ENCODE measurements around the gene C1GALT1. TPM values are rescaled to one million over a fixed set of nuclear protein-coding genes. Genes with fewer than 3 reads are reported as not detected.

Gene C1GALT1
- total RNA-seq, 1 donor from 2014 or later = 37.6 TPM

GRCh38 chr7:7176406-7177043 lies 5.8 kb upstream of the C1GALT1 start:
- H3K36me3 Mint-ChIP-seq (ENCODE audit: low read depth) = peaks cover 30% of the 10 kb centered on the region
- peaks cover 25% of the 10 kb centered on the region for H3K9me3 Mint-ChIP-seq
- H3K27ac Mint-ChIP-seq = no peak overlapping the region
- H3K27me3 Mint-ChIP-seq (ENCODE audit: low read depth) = no peaks in the 10 kb centered on the region
- no peak overlapping the region for H3K4me3 Mint-ChIP-seq (ENCODE audit: low read depth)
- H3K4me1 Mint-ChIP-seq (ENCODE audit: low read depth) = peaks cover 18% of the 10 kb centered on the region
- no peak for DNase-seq (ENCODE audit: low spot score)
- intact Hi-C loops (cut with micrococcal nuclease) = no loop called here

- H3K4me1 Mint-ChIP-seq (ENCODE audit: low read depth) = peaks cover 18% of the 10 kb centered on the region
- H3K36me3 Mint-ChIP-seq (ENCODE audit: low read depth) = peaks cover 28% of the 10 kb centered on the region
- peaks cover 20% of the 10 kb centered on the region for H3K9me3 Mint-ChIP-seq
- DNase-seq (ENCODE audit: low spot score) = no peak
- H3K4me3 Mint-ChIP-seq (ENCODE audit: low read depth) = no peak overlapping the region
- intact Hi-C loops (cut with micrococcal nuclease) = no loop called here
- H3K27ac Mint-ChIP-seq = no peak overlapping the region
- no peaks in the 10 kb centered on the region for H3K27me3 Mint-ChIP-seq (ENCODE audit: low read depth)
Observed at GRCh38 chr7:7177044-7177517, 5.3 kb upstream of the C1GALT1 start.

- H3K4me1 Mint-ChIP-seq (ENCODE audit: low read depth) = peaks cover 18% of the 10 kb centered on the region
- DNase-seq (ENCODE audit: low spot score) = no peak
- H3K9me3 Mint-ChIP-seq = peaks cover 10% of the 10 kb centered on the region
- intact Hi-C loops (cut with micrococcal nuclease) = no loop called here
- H3K36me3 Mint-ChIP-seq (ENCODE audit: low read depth) = peaks cover 18% of the 10 kb centered on the region
- H3K27me3 Mint-ChIP-seq (ENCODE audit: low read depth) = no peaks in the 10 kb centered on the region
- no peak overlapping the region for H3K4me3 Mint-ChIP-seq (ENCODE audit: low read depth)
- no peak overlapping the region for H3K27ac Mint-ChIP-seq
Observed at GRCh38 chr7:7178081-7178480, 4.3 kb upstream of the C1GALT1 start.

- Mint-ChIP-seq H3K4me3 (ENCODE audit: low read depth) (no peak overlapping the region), H3K27me3 (ENCODE audit: low read depth) (no peaks in the 10 kb centered on the region), H3K27ac (no peak overlapping the region), H3K4me1 (ENCODE audit: low read depth) (peaks cover 20% of the 10 kb centered on the region), H3K36me3 (ENCODE audit: low read depth) (peaks cover 14% of the 10 kb centered on the region), H3K9me3 (peaks cover 7% of the 10 kb centered on the region)
- intact Hi-C loops (cut with micrococcal nuclease) = no loop called here
- DNase-seq (ENCODE audit: low spot score) = no peak
Observed at GRCh38 chr7:7178906-7179305, 3.4 kb upstream of the C1GALT1 start.

- Mint-ChIP-seq H3K4me1 (ENCODE audit: low read depth) (peaks cover 29% of the 10 kb centered on the region), H3K4me3 (ENCODE audit: low read depth) (peak overlapping the region; percentile 95), H3K9me3 (no peaks in the 10 kb centered on the region), H3K27me3 (ENCODE audit: low read depth) (no peaks in the 10 kb centered on the region), H3K27ac (peak overlapping the region; percentile 99), H3K36me3 (ENCODE audit: low read depth) (peaks cover 18% of the 10 kb centered on the region)
- no peak for DNase-seq (ENCODE audit: low spot score)
- intact Hi-C loops (cut with micrococcal nuclease) = loop anchor here (5.0 to 10.0 kb wide), 2 partner anchors 784 to 946 kb away; partner anchors contain the start of gene GLCCI1
Observed at GRCh38 chr7:7180725-7181449, 1.5 kb upstream of the C1GALT1 start.

- H3K36me3 Mint-ChIP-seq (ENCODE audit: low read depth) = peaks cover 22% of the 10 kb centered on the region
- peak overlapping the region; percentile 99 for H3K27ac Mint-ChIP-seq
- H3K4me1 Mint-ChIP-seq (ENCODE audit: low read depth) = peaks cover 29% of the 10 kb centered on the region
- DNase-seq (ENCODE audit: low spot score) = peak; percentile 45
- intact Hi-C loops (cut with micrococcal nuclease) = loop anchor here (1.0 to 10.0 kb wide), 7 partner anchors 19 to 946 kb away; partner anchors contain the start of genes GLCCI1 and UMAD1
- no peaks in the 10 kb centered on the region for H3K9me3 Mint-ChIP-seq
- peak overlapping the region; percentile 95 for H3K4me3 Mint-ChIP-seq (ENCODE audit: low read depth)
- H3K27me3 Mint-ChIP-seq (ENCODE audit: low read depth) = no peaks in the 10 kb centered on the region
Observed at GRCh38 chr7:7181519-7182155, 707 bp upstream of the C1GALT1 start.

GRCh38 chr7:7183061-7183837 lies 905 bp downstream of the C1GALT1 start:
- Mint-ChIP-seq H3K36me3 (ENCODE audit: low read depth) (peaks cover 22% of the 10 kb centered on the region), H3K9me3 (no peaks in the 10 kb centered on the region)

GRCh38 chr7:7183838-7184463 lies 1.6 kb downstream of the C1GALT1 start:
- Mint-ChIP-seq H3K9me3 (no peaks in the 10 kb centered on the region), H3K27me3 (ENCODE audit: low read depth) (no peaks in the 10 kb centered on the region), H3K27ac (peak overlapping the region; percentile 91), H3K4me1 (ENCODE audit: low read depth) (peaks cover 22% of the 10 kb centered on the region), H3K4me3 (ENCODE audit: low read depth) (peak overlapping the region; percentile 95), H3K36me3 (ENCODE audit: low read depth) (peaks cover 26% of the 10 kb centered on the region)
- DNase-seq (ENCODE audit: low spot score) = no peak
- intact Hi-C loops (cut with micrococcal nuclease) = loop anchor here (2.0 to 10.0 kb wide), 3 partner anchors 17 to 943 kb away; partner anchors contain the start of gene GLCCI1

More at GRCh38 chr7:7183061-7183837, 905 bp downstream of the C1GALT1 start:
- H3K27ac Mint-ChIP-seq = peak overlapping the region; percentile 91
- peak; percentile 45 for DNase-seq (ENCODE audit: low spot score)
- H3K27me3 Mint-ChIP-seq (ENCODE audit: low read depth) = no peaks in the 10 kb centered on the region
- H3K4me1 Mint-ChIP-seq (ENCODE audit: low read depth) = peaks cover 20% of the 10 kb centered on the region
- H3K4me3 Mint-ChIP-seq (ENCODE audit: low read depth) = peak overlapping the region; percentile 95
- intact Hi-C loops (cut with micrococcal nuclease) = loop anchor here (2.0 to 10.0 kb wide), 3 partner anchors 18 to 944 kb away; partner anchors contain the start of gene GLCCI1

GRCh38 chr7:7185371-7185989 lies 3.1 kb downstream of the C1GALT1 start:
- intact Hi-C loops (cut with micrococcal nuclease) = loop anchor here (10.0 kb wide), 1 partner anchor 779 kb away; the partner anchor contains the start of gene GLCCI1
- H3K9me3 Mint-ChIP-seq = no peaks in the 10 kb centered on the region
- H3K36me3 Mint-ChIP-seq (ENCODE audit: low read depth) = peaks cover 32% of the 10 kb centered on the region

GRCh38 chr7:7188091-7188490 lies 5.7 kb downstream of the C1GALT1 start:
- Mint-ChIP-seq H3K27me3 (ENCODE audit: low read depth) (no peaks in the 10 kb centered on the region), H3K4me1 (ENCODE audit: low read depth) (peaks cover 32% of the 10 kb centered on the region), H3K9me3 (peaks cover 10% of the 10 kb centered on the region), H3K4me3 (ENCODE audit: low read depth) (no peak overlapping the region), H3K27ac (no peak overlapping the region), H3K36me3 (ENCODE audit: low read depth) (peaks cover 58% of the 10 kb centered on the region)
- intact Hi-C loops (cut with micrococcal nuclease) = loop anchor here (10.0 kb wide), 1 partner anchor 777 kb away; the partner anchor contains the start of gene GLCCI1
- no peak for DNase-seq (ENCODE audit: low spot score)

More at GRCh38 chr7:7185371-7185989, 3.1 kb downstream of the C1GALT1 start:
- H3K27me3 Mint-ChIP-seq (ENCODE audit: low read depth) = no peaks in the 10 kb centered on the region
- H3K4me1 Mint-ChIP-seq (ENCODE audit: low read depth) = peaks cover 26% of the 10 kb centered on the region
- H3K4me3 Mint-ChIP-seq (ENCODE audit: low read depth) = no peak overlapping the region
- DNase-seq (ENCODE audit: low spot score) = no peak
- no peak overlapping the region for H3K27ac Mint-ChIP-seq

GRCh38 chr7:7188742-7189141 lies 6.4 kb downstream of the C1GALT1 start:
- Mint-ChIP-seq H3K27me3 (ENCODE audit: low read depth) (no peaks in the 10 kb centered on the region), H3K4me1 (ENCODE audit: low read depth) (peaks cover 36% of the 10 kb centered on the region), H3K27ac (no peak overlapping the region), H3K36me3 (ENCODE audit: low read depth) (peaks cover 64% of the 10 kb centered on the region), H3K9me3 (peaks cover 17% of the 10 kb centered on the region), H3K4me3 (ENCODE audit: low read depth) (no peak overlapping the region)
- intact Hi-C loops (cut with micrococcal nuclease) = loop anchor here (10.0 kb wide), 1 partner anchor 776 kb away; the partner anchor contains the start of gene GLCCI1
- DNase-seq (ENCODE audit: low spot score) = no peak
